ENCODE results near the gene NFATC1.

GRCh38 chr18:79402977-79403722, 7.4 kb downstream of the NFATC1 start:
- TF ChIP-seq SMC3 (IDR thresholded peaks at IDR 0.05; ENCODE audit: low read depth, low read length) (no peak), NRF1 (IDR thresholded peaks at IDR 0.05; ENCODE audit: low read depth, low read length) (no peak), RAD21 (IDR thresholded peaks at IDR 0.05; ENCODE audit: low read length) (no peak), POLR2AphosphoS5 (IDR thresholded peaks at IDR 0.05; ENCODE audit: low read depth, low read length) (no peak), CTCF (IDR thresholded peaks at IDR 0.05) (no peak), RXRA (IDR thresholded peaks at IDR 0.05; ENCODE audit: borderline replicate concordance, low read depth) (no peak), NFIC (IDR thresholded peaks at IDR 0.05; ENCODE audit: borderline replicate concordance) (no peak), MAX (IDR thresholded peaks at IDR 0.05; ENCODE audit: low read depth) (no peak), ELF1 (IDR thresholded peaks at IDR 0.05) (no peak), JUND (IDR thresholded peaks at IDR 0.05) (no peak), TEAD4 (IDR thresholded peaks at IDR 0.05; ENCODE audit: borderline replicate concordance, insufficient read depth) (no peak)
